Astrocyte (in vitro differentiated cells and primary cell): ENCODE results near the gene SUPT6H.
"Not testable (repeated sequence)": the region's sequence is repeated elsewhere in the genome, so short reads cannot be mapped to it uniquely, and the experiment has no call there.

Experiments
- EZH2 ChIP-seq: IDR thresholded peaks from 2 replicates; pipeline ENCODE4 v1.6.1; 2012; ENCODE audit warnings: mild to moderate bottlenecking, low read length, inconsistent platforms; ENCODE audit not compliant: insufficient read depth
- TF ChIP-seq, protein P1 (sequence below): IDR thresholded peaks from 2 replicates; pipeline ENCODE4 v1.5.1; 2011; ENCODE audit warnings: low read depth, mild to moderate bottlenecking, inconsistent platforms, low read length, moderate library complexity; ENCODE audit not compliant: insufficient read depth

DNA sequence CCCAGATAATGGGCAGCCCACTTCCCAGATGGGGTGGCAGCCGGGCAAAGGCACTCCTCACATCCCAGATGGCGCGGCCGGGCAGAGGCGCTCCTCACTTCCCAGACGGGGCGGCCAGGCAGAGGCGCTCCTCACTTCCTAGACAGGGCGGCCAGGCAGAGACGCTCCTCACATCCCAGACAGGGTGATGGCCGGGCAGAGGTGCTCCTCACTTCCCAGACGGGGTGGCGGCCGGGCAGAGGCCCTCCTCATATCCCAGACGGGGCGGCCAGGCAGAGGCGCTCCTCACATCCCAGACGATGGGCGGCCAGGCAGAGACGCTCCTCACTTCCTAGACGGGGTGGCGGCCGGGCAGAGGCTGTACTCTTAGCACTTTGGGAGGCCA lies 2.5 kb upstream of the SUPT6H start:
- TF ChIP-seq, protein P1, sequence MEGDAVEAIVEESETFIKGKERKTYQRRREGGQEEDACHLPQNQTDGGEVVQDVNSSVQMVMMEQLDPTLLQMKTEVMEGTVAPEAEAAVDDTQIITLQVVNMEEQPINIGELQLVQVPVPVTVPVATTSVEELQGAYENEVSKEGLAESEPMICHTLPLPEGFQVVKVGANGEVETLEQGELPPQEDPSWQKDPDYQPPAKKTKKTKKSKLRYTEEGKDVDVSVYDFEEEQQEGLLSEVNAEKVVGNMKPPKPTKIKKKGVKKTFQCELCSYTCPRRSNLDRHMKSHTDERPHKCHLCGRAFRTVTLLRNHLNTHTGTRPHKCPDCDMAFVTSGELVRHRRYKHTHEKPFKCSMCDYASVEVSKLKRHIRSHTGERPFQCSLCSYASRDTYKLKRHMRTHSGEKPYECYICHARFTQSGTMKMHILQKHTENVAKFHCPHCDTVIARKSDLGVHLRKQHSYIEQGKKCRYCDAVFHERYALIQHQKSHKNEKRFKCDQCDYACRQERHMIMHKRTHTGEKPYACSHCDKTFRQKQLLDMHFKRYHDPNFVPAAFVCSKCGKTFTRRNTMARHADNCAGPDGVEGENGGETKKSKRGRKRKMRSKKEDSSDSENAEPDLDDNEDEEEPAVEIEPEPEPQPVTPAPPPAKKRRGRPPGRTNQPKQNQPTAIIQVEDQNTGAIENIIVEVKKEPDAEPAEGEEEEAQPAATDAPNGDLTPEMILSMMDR, result not testable (repeated sequence)
- not testable (repeated sequence) for TF ChIP-seq EZH2
